Astrocyte (in vitro differentiated cells and primary cell): ENCODE data around the gene ILF3. TPM values are rescaled to one million over a fixed set of nuclear protein-coding genes. Genes with fewer than 3 reads are reported as not detected.

ENCODE experiments used
- DNase-seq: peaks from one replicate; pipeline ENCODE4 v3.0.0-alpha.2; 2010; ENCODE audit warnings: low read depth
- FAIRE-seq: peaks from 2 replicates; lab custom pipeline; 2011; peaks lifted over from hg19 to GRCh38; lab: Jason Lieb, UNC
- H2AFZ ChIP-seq: 2 replicates; pipeline ENCODE4 v1.6.0; 2012; ENCODE audit warnings: low read depth, low read length, inconsistent platforms
- H3K27ac ChIP-seq: 2 replicates; pipeline ENCODE4 v1.5.1; 2011; ENCODE audit warnings: low read depth, low read length, inconsistent platforms
- H3K27me3 ChIP-seq: 2 replicates; pipeline ENCODE4 v1.6.0; 2011; ENCODE audit warnings: low read length, inconsistent platforms; ENCODE audit not compliant: insufficient read depth
- H3K36me3 ChIP-seq: 2 replicates; pipeline ENCODE4 v1.5.1; 2011; ENCODE audit warnings: low read length, inconsistent platforms; ENCODE audit not compliant: insufficient read depth
- H3K4me1 ChIP-seq: 2 replicates; pipeline ENCODE4 v1.5.1; 2011; ENCODE audit warnings: low read length, inconsistent platforms; ENCODE audit not compliant: insufficient read depth
- H3K4me2 ChIP-seq: 2 replicates; pipeline ENCODE4 v1.6.0; 2012; ENCODE audit warnings: low read length, inconsistent platforms
- H3K4me3 ChIP-seq: 2 replicates; pipeline ENCODE4 v1.5.1; 2011; ENCODE audit warnings: low read depth, mild to moderate bottlenecking, low read length, inconsistent platforms; ENCODE audit not compliant: insufficient read depth
- H3K79me2 ChIP-seq: 2 replicates; pipeline ENCODE4 v1.6.0; 2012; ENCODE audit warnings: mild to moderate bottlenecking, low read length, inconsistent platforms; ENCODE audit not compliant: insufficient read depth
- H3K9ac ChIP-seq: 2 replicates; pipeline ENCODE4 v1.6.0; 2012; ENCODE audit warnings: mild to moderate bottlenecking, low read length, inconsistent platforms
- H3K9me3 ChIP-seq: 2 replicates; pipeline ENCODE4 v1.5.1; 2012; ENCODE audit warnings: low read depth, mild to moderate bottlenecking, low read length, inconsistent platforms; ENCODE audit not compliant: insufficient read depth
- H4K20me1 ChIP-seq: 2 replicates; pipeline ENCODE4 v1.6.0; 2012; ENCODE audit warnings: low read length, inconsistent platforms; ENCODE audit not compliant: insufficient read depth
- H3K27ac Mint-ChIP-seq: one replicate; pipeline ENCODE4 v1.8.0; 2021; ENCODE audit warnings: mild to moderate bottlenecking, mixed read lengths; ENCODE audit not compliant: unreplicated experiment
- H3K27me3 Mint-ChIP-seq: one replicate; pipeline ENCODE4 v1.8.0; 2021; ENCODE audit warnings: low read depth, mixed read lengths; ENCODE audit not compliant: unreplicated experiment
- H3K36me3 Mint-ChIP-seq: one replicate; pipeline ENCODE4 v1.8.0; 2021; ENCODE audit warnings: low read depth, mixed read lengths; ENCODE audit not compliant: unreplicated experiment
- H3K4me1 Mint-ChIP-seq: one replicate; pipeline ENCODE4 v1.8.0; 2021; ENCODE audit warnings: low read depth, mixed read lengths; ENCODE audit not compliant: unreplicated experiment
- H3K4me3 Mint-ChIP-seq: one replicate; pipeline ENCODE4 v1.8.0; 2021; ENCODE audit warnings: mild to moderate bottlenecking, moderate library complexity, mixed read lengths; ENCODE audit not compliant: unreplicated experiment
- H3K9me3 Mint-ChIP-seq: one replicate; pipeline ENCODE4 v1.8.0; 2021; ENCODE audit warnings: mild to moderate bottlenecking, mixed read lengths; ENCODE audit not compliant: unreplicated experiment
- EZH2 ChIP-seq: IDR thresholded peaks from 2 replicates; pipeline ENCODE4 v1.6.1; 2012; ENCODE audit warnings: mild to moderate bottlenecking, low read length, inconsistent platforms; ENCODE audit not compliant: insufficient read depth
- total RNA-seq: library from RNA; stranded (reverse); gene quantifications from 2 replicates; pipeline ENCODE4 v1.2.1, GENCODE V29; 2021
- TF ChIP-seq, protein P1 (sequence below): IDR thresholded peaks from 2 replicates; pipeline ENCODE4 v1.5.1; 2011; ENCODE audit warnings: low read depth, mild to moderate bottlenecking, inconsistent platforms, low read length, moderate library complexity; ENCODE audit not compliant: insufficient read depth

Gene ILF3
- total RNA-seq, 1 donor from 2014 or later, result 244 TPM

DNA sequence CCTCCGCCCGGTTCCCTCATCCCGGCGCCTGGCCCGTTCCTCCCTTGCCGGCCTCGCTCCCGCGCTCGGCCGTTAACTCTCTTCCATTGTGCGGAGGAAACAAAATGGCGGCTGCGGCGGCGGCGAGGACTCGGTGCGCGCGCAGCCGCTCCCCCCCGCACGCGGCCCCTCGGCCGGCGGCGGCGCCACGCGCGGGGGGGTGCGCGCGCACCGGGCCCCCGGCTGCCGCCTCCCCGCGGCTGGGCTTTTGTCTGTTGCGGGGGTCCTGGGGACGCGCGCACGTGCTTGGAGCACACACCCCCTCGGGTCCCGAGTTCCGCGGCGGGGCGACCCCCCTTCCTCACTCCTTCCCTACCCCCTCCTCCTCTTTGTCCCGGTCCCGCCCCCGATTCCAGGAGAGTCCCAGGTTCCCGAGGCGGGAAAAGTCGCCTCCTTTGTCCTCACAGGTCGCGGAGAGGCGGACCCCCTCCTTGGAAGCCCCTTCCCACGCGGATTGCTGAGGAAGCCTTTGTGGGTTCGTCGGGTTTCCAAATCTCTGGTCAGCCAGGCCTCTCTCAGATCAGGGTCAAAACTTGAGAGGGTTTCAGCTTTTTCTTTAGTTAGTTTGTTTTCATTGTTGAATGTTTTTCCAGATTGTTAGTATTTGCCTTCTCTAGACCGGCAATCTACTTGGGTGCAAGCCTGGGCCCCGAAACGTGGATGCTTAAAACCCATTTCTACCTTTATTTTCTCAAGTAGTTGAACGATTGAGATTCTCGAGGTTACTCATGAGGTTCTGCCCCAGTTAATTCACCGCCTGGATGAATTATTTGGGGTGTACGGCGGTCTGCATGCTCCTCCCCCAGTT, 687 bp downstream of the ILF3 start:
- H3K36me3 ChIP-seq, result peaks cover 12% of the 10 kb centered on the region
- H3K27ac ChIP-seq, result peak overlapping the region; percentile 99
- Mint-ChIP-seq H3K27ac (peak overlapping the region; percentile 93), H3K4me1 (peaks cover 13% of the 10 kb centered on the region), H3K36me3 (peaks cover 8% of the 10 kb centered on the region), H3K4me3 (peak overlapping the region; percentile 93), H3K27me3 (no peaks in the 10 kb centered on the region), H3K9me3 (no peaks in the 10 kb centered on the region)
- H4K20me1 ChIP-seq, result peaks cover 51% of the 10 kb centered on the region
- H3K4me3 ChIP-seq, result peak overlapping the region; percentile 96
- H3K9ac ChIP-seq, result peak overlapping the region; percentile 99
- no peak for FAIRE-seq
- no peak for DNase-seq
- no peaks in the 10 kb centered on the region for H3K27me3 ChIP-seq
- H3K4me1 ChIP-seq, result peaks cover 13% of the 10 kb centered on the region
- H3K4me2 ChIP-seq, result peak overlapping the region; percentile 89
- no peaks in the 10 kb centered on the region for H3K9me3 ChIP-seq
- H3K79me2 ChIP-seq, result peaks cover 68% of the 10 kb centered on the region
- no peak overlapping the region for H2AFZ ChIP-seq
- TF ChIP-seq, protein P1, sequence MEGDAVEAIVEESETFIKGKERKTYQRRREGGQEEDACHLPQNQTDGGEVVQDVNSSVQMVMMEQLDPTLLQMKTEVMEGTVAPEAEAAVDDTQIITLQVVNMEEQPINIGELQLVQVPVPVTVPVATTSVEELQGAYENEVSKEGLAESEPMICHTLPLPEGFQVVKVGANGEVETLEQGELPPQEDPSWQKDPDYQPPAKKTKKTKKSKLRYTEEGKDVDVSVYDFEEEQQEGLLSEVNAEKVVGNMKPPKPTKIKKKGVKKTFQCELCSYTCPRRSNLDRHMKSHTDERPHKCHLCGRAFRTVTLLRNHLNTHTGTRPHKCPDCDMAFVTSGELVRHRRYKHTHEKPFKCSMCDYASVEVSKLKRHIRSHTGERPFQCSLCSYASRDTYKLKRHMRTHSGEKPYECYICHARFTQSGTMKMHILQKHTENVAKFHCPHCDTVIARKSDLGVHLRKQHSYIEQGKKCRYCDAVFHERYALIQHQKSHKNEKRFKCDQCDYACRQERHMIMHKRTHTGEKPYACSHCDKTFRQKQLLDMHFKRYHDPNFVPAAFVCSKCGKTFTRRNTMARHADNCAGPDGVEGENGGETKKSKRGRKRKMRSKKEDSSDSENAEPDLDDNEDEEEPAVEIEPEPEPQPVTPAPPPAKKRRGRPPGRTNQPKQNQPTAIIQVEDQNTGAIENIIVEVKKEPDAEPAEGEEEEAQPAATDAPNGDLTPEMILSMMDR, result no peak
- TF ChIP-seq EZH2, result no peak

DNA sequence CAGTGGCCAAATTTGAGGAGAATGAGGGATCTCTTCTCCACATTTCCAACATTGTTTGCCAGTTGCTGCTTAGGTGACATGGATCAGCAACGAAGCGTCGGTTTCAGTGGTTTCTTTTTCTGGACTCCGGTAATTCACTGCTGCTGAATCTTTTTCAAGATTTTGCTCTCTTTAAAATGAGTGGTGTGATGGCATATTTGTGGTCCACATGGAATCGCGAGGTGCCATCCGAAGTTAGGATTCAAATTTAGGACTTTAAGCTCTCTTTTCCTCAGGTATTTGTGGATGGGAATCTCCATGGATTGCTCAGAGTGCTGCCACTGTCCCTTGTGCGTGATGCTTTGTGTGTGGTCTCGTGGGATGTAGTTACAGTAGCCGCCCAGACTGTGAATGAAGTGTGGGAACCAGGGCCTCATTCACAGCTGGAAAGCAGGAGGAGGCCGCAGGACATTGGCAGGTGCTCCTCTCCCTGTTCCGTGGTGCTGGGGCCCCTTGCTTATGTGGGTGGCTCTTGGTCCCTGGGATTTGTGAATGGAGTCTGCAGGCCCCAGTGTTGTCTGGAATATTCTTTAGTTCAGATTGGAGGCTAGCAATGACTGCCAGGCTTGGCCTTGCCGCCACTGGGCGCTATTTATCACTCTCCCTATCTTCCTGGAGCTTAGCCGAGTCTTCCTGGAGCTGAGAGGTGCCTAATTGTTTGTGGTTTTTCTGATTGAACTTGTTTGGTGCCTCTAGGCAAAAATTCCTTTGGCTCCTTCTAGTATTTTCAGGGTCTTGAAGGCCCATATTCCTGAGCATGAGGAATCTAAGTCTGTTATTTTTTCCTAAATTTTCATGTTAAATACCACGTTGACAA, 1.5 kb downstream of the ILF3 start:
- peaks cover 13% of the 10 kb centered on the region for H3K4me1 ChIP-seq
- H3K79me2 ChIP-seq, result peaks cover 77% of the 10 kb centered on the region
- H3K4me2 ChIP-seq, result peak overlapping the region; percentile 89
- peaks cover 17% of the 10 kb centered on the region for H3K36me3 ChIP-seq
- TF ChIP-seq, protein P1, result no peak
- TF ChIP-seq EZH2, result no peak
- no peaks in the 10 kb centered on the region for H3K27me3 Mint-ChIP-seq
- peak overlapping the region; percentile 96 for H3K4me3 ChIP-seq
- no peaks in the 10 kb centered on the region for H3K9me3 Mint-ChIP-seq
- peak overlapping the region; percentile 93 for H3K27ac Mint-ChIP-seq
- peak overlapping the region; percentile 99 for H3K27ac ChIP-seq
- H3K9me3 ChIP-seq, result no peaks in the 10 kb centered on the region
- H4K20me1 ChIP-seq, result peaks cover 60% of the 10 kb centered on the region
- H3K36me3 Mint-ChIP-seq, result peaks cover 8% of the 10 kb centered on the region
- no peaks in the 10 kb centered on the region for H3K27me3 ChIP-seq
- H3K4me1 Mint-ChIP-seq, result peaks cover 18% of the 10 kb centered on the region
- DNase-seq (peak; percentile 27), FAIRE-seq (no peak)
- peak overlapping the region; percentile 99 for H3K9ac ChIP-seq
- H3K4me3 Mint-ChIP-seq, result peak overlapping the region; percentile 89
- no peak overlapping the region for H2AFZ ChIP-seq
